Activated naive CD8-positive, alpha-beta T cell treated with anti-CD3 and anti-CD28 coated beads, Interleukin-2, amount 50 U/mL, for 24 hours (primary cell): ENCODE results near the gene MYO1D.
A peak's percentile ranks its signal among the peaks of the same experiment; 100 is the strongest.
"Not testable (repeated sequence)": the region's sequence is repeated elsewhere in the genome, so short reads cannot be mapped to it uniquely, and the experiment has no call there.

ENCODE experiments used
- ATAC-seq: fragments of 150-1000 bp; cut with Tn5 transposase; one replicate; pipeline ENCODE4 v1.10.0; 2021
- DNase-seq: peaks from one replicate; pipeline ENCODE4 v3.0.0; 2021
- H3K27ac Mint-ChIP-seq: one replicate; pipeline ENCODE4 v1.8.0; 2021; ENCODE audit warnings: mild to moderate bottlenecking, mixed read lengths
- H3K27me3 Mint-ChIP-seq: one replicate; pipeline ENCODE4 v1.8.0; 2021; ENCODE audit warnings: mixed read lengths
- H3K36me3 Mint-ChIP-seq: one replicate; pipeline ENCODE4 v1.8.0; 2021; ENCODE audit warnings: low read depth, mixed read lengths
- H3K4me1 Mint-ChIP-seq: one replicate; pipeline ENCODE4 v1.8.0; 2021; ENCODE audit warnings: mixed read lengths
- H3K4me3 Mint-ChIP-seq: one replicate; pipeline ENCODE4 v1.8.0; 2021; ENCODE audit warnings: mild to moderate bottlenecking, moderate library complexity, mixed read lengths
- H3K9me3 Mint-ChIP-seq: one replicate; pipeline ENCODE4 v1.8.0; 2021; ENCODE audit warnings: mixed read lengths

MYO1D gene

DNA sequence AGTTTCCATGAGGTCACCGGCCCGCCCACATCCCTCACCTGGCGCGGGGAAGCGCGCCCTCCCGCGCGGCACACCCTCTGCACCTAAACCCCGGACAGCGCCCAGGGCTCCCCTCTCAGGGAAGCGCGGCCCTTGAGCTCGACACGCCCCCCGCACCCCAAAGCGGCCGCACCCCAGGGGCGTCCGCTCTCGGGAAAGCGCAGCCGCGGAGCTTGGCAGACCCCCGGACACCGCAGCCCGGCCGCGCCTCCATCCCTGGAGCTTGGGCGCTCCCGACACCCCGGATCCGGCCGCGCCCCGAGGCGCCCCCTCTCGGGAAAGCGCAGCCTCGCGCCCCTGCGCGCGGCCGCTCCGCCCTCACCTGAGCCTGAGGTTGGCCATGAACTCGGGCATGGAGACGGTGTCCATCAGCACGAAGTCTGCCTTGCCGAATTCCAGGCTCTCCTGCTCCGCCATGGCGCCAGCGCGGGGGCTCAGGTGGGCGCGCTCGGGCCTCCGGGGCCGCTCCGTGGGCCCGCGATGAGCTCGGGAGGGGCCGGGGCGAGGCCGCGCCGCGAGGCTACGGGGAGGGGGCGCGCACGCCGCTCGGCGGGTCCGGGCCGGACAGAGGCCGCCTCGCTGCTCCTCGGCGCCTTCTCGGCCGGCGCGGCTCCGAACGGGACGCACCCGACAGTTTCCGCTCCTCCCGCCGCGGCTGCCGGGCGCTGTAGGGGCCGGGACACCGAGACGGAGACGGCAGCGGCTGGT is at the start of gene MYO1D:
Gene MYO1D (minus strand): TSS at position 708 of the 747 bp plus-strand sequence. CDS start 252 bp downstream, at position 456.
- H3K9me3 Mint-ChIP-seq = no peaks in the 10 kb centered on the region
- H3K4me3 Mint-ChIP-seq = peak within 1 kb of the TSS; percentile 79
- ATAC-seq (peak; percentile 61), DNase-seq (peak; percentile 77)
- H3K27me3 Mint-ChIP-seq = peaks cover 8% of the 10 kb centered on the region
- H3K4me1 Mint-ChIP-seq = peaks cover 15% of the 10 kb centered on the region
- no peaks in the 10 kb centered on the region for H3K36me3 Mint-ChIP-seq
- H3K27ac Mint-ChIP-seq = peak within 1 kb of the TSS; percentile 75

DNA sequence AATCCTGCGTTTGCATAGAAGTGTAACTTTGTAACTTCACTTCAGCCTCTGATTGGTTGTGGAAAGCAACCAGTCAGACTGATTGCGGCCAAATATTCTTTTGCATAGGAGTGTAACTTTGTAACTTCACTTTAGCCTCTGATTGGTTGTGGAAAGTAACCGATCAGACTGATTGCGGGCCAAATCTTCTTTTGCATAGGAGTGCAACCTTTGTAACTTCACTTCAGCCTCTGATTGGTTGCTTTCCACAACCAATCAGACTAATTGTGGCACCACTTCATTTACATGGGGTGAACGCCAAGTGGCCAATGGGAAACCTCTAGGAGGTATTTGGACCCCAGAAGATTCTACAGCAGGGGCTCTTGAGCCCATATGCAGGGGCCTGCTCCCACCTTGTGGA is 49.3 kb upstream of the MYO1D start:
- ATAC-seq = no peak
- H3K27ac Mint-ChIP-seq = no peak overlapping the region
- H3K9me3 Mint-ChIP-seq = no peaks in the 10 kb centered on the region
- peaks cover 28% of the 10 kb centered on the region for H3K27me3 Mint-ChIP-seq
- H3K4me3 Mint-ChIP-seq = no peak overlapping the region
- H3K36me3 Mint-ChIP-seq = no peaks in the 10 kb centered on the region
- no peak for DNase-seq
- H3K4me1 Mint-ChIP-seq = no peaks in the 10 kb centered on the region

DNA sequence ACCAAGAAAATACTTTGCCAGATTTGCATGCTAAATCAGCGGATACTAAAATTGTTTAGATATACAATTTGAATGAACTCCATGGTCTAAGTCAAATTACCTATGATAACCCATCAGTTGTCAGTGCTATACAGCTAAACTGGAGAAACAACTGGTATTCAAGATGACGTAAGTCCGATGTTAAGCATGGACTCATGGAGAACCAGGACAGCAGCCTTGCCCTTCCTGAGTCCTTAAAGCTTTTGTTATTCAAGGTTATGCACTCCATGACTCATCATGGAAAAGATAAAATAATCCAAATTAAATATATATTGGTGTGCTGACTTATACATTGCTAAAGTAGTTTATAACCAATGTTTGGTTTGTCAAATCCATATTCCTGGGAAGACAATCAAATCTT is 47.0 kb upstream of the MYO1D start:
- H3K4me3 Mint-ChIP-seq, ATAC-seq, H3K27ac Mint-ChIP-seq, H3K9me3 Mint-ChIP-seq, DNase-seq, H3K4me1 Mint-ChIP-seq, H3K36me3 Mint-ChIP-seq: not testable (repeated sequence)
- H3K27me3 Mint-ChIP-seq = peaks cover 15% of the 10 kb centered on the region

DNA sequence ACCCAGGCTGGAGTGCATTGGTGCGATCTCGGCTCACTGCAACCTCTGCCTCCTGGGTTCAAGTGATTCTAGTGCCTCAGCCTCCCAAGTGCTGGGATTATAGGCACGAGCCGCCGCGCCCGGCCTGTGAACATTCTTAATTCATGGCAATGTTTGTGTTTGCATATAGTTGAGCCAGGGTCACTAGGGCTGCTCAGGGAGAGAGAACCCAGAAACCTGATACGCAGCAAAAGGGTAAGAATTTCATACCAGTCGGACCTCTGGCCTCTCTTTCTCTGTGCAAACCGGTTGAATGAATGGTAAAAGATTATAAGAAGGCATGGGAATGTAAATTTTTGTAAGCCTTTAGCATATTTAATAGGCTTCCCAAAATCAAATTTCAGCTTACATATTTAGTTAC is 44.1 kb upstream of the MYO1D start:
- Mint-ChIP-seq H3K4me3 (no peak overlapping the region), H3K4me1 (peaks cover 3% of the 10 kb centered on the region)

DNA sequence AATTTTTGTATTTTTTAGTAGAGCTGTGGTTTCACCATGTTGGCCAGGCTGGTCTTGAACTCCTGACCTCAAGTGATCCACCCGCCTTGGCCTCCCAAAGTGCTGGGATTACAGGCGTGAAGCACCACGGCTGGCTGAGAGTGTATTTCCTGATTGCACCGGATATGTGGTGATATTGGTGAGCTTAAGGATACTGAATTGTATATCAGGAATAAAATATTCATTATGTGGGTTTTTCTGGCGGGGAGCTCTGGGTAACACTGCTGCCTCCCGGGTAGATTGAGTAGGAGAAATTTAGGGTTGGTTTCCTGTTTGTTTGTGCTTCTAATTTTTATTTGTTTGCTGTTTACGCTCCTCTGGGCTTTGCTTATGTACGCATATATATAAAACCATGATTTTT is 43.4 kb upstream of the MYO1D start:
- Mint-ChIP-seq H3K4me1 (peaks cover 3% of the 10 kb centered on the region), H3K9me3 (no peaks in the 10 kb centered on the region), H3K27me3 (no peaks in the 10 kb centered on the region), H3K36me3 (no peaks in the 10 kb centered on the region), H3K27ac (no peak overlapping the region), H3K4me3 (no peak overlapping the region)
- ATAC-seq = no peak
- DNase-seq = no peak

More for the DNA sequence above, 44.1 kb upstream of the MYO1D start:
- H3K27ac Mint-ChIP-seq = no peak overlapping the region
- no peak for DNase-seq
- ATAC-seq = no peak
- no peaks in the 10 kb centered on the region for H3K36me3 Mint-ChIP-seq
- H3K9me3 Mint-ChIP-seq = no peaks in the 10 kb centered on the region
- H3K27me3 Mint-ChIP-seq = peaks cover 5% of the 10 kb centered on the region

DNA sequence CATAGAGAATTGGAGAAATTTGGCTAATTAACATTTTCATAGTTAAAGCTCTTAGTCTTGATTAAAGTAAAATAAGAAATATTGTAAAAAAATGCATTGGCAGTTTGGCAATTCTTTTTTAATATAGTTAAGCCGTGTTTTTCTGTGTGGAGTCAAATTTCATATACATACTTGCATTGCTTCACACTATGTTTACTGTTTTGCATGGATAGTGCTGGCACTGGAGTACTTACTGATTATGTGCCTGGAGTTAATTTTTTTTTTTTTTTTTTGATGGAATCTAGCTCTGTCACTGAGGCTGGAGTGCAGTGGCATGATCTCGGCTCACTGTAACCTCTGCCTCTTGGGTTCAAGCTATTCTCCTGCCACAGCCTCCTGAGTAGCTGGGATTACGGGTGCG is 43.0 kb upstream of the MYO1D start:
- not testable (repeated sequence) for H3K4me3 Mint-ChIP-seq, H3K4me1 Mint-ChIP-seq, H3K27me3 Mint-ChIP-seq, H3K9me3 Mint-ChIP-seq, H3K36me3 Mint-ChIP-seq, DNase-seq, ATAC-seq, H3K27ac Mint-ChIP-seq

DNA sequence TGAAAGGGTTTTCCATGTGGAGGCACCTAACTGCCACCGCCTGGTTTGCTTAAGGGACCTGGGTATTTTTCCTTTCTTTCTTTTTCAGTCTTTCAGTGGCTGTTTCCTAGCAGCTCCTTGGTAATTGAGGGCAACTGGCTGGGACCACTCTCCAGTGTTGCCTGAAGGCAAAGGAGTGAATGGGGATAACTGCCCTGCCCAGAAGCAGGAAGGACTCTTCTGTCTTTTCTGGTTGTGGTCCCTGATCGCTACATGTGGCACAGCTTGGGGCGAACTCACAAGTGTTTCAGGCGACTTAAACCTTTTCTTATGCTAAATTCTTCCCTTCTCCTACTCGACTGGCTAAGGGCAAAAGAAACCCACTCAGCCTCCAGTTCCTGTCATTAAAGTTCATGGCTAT is 40.9 kb upstream of the MYO1D start:
- Mint-ChIP-seq H3K27ac (no peak overlapping the region), H3K9me3 (no peaks in the 10 kb centered on the region), H3K27me3 (peaks cover 3% of the 10 kb centered on the region), H3K4me3 (no peak overlapping the region), H3K4me1 (peaks cover 16% of the 10 kb centered on the region), H3K36me3 (no peaks in the 10 kb centered on the region)
- ATAC-seq (no peak), DNase-seq (no peak)

DNA sequence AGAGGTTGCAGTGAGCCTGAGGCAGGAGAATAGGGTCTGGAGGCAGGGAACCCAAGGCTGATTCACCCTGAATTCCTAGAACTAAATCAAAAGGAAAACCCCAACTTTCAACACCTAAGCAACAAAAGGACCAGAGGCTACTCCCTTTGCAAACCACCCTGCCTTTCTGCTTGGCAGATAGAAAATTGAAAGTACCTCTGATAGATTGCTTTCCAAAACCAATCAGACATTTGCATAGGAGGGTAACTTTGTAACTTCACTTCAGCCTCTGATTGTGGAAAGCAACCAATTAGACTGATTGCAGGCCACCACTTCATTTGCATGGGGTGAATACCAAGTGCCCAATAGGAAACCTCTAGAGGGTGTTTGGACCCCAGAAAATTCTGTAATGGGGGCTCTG is 40.2 kb upstream of the MYO1D start:
- Mint-ChIP-seq H3K4me1 (peaks cover 16% of the 10 kb centered on the region), H3K9me3 (no peaks in the 10 kb centered on the region), H3K4me3 (no peak overlapping the region), H3K27me3 (peaks cover 3% of the 10 kb centered on the region), H3K36me3 (no peaks in the 10 kb centered on the region), H3K27ac (no peak overlapping the region)
- no peak for ATAC-seq
- DNase-seq = no peak

DNA sequence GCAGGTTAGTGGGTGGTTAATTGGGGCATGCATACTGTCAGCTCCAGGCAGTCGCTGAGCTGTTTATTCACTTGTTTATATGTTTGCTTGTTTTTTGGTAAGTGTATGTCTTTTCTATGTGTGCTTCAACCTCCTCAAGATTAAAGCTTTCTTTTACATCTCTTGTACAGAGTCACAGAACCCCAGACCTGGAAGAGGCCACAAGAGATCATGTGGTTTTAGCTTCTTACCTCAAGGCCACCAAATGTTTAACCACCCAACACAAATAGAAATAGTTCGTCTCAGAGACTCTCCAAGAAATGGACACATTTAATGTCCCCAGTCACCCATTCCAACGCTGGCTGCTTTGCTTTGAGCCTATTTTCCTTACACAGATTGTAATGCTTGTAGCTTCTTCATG is 39.2 kb upstream of the MYO1D start:
- H3K27ac Mint-ChIP-seq = no peak overlapping the region
- H3K27me3 Mint-ChIP-seq = peaks cover 3% of the 10 kb centered on the region
- DNase-seq (no peak), ATAC-seq (no peak)
- no peak overlapping the region for H3K4me3 Mint-ChIP-seq
- no peaks in the 10 kb centered on the region for H3K9me3 Mint-ChIP-seq
- H3K36me3 Mint-ChIP-seq = no peaks in the 10 kb centered on the region
- peaks cover 16% of the 10 kb centered on the region for H3K4me1 Mint-ChIP-seq

DNA sequence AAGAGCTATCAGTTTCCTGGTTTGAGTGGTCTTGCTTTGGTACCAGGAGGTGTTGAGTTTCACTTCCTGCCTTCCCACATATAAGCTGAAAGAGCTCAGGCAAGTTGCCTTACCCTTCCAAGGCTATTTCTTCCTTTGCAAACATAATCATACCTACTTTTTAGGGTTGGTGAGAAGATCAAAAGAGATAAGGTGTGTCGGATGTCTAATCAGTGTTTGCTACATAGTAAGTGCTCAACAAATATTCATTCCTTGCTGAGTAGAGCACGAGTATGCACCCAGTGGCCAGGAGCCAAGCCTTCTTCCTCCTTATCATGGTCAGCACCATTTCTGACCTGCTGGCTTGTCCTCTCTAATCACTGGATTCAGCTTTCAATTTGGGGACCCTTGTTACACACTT is 38.3 kb upstream of the MYO1D start:
- no peak for DNase-seq
- Mint-ChIP-seq H3K9me3 (no peaks in the 10 kb centered on the region), H3K4me3 (no peak overlapping the region), H3K27ac (no peak overlapping the region), H3K36me3 (no peaks in the 10 kb centered on the region), H3K4me1 (peaks cover 16% of the 10 kb centered on the region), H3K27me3 (peaks cover 3% of the 10 kb centered on the region)
- no peak for ATAC-seq

DNA sequence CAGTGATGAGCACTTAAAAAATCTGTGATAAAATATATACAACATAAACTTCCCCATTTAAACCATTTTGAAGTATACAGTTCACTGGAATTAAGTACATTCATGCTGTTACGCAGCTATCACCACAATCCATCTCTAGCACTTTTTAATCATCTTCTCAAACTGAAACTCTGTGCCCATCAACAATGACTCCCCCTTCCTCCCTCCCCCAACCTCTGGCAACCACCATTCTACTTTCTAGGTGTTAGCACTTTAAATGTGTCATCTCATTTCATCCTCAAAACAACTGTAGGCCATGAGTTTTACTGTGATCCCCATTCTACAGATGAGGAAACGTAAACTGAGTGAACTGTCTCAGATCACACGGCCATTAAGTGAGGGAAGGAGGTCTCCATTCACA is 37.3 kb upstream of the MYO1D start:
- H3K4me3 Mint-ChIP-seq = no peak overlapping the region
- no peak overlapping the region for H3K27ac Mint-ChIP-seq

DNA sequence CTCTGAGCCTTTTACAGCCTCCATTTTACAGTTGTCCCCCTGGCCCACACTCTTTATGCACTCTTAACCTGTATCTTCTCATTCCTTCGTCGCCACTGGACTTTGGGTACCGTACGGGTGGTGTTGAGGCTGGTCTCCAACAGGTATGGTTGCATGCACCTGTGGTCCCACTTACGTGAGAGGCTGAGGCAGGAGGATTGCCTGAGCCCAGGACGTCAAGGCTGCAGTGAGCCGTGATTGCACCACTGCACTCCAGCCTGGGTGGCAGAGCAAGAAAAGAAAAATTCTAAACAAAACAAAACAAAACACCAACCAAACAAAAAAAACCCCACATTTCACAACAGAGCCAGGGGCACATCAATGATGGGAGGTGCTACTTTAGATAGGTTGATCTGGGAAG is 36.7 kb upstream of the MYO1D start:
- Mint-ChIP-seq H3K4me3 (no peak overlapping the region), H3K27ac (no peak overlapping the region), H3K9me3 (no peaks in the 10 kb centered on the region), H3K36me3 (no peaks in the 10 kb centered on the region), H3K27me3 (peaks cover 7% of the 10 kb centered on the region), H3K4me1 (peaks cover 16% of the 10 kb centered on the region)
- DNase-seq = no peak
- ATAC-seq = no peak

More for the DNA sequence above, 37.3 kb upstream of the MYO1D start:
- Mint-ChIP-seq H3K36me3 (no peaks in the 10 kb centered on the region), H3K4me1 (peaks cover 16% of the 10 kb centered on the region), H3K9me3 (no peaks in the 10 kb centered on the region), H3K27me3 (peaks cover 5% of the 10 kb centered on the region)
- peak; percentile 20 for DNase-seq
- peak; percentile 55 for ATAC-seq

DNA sequence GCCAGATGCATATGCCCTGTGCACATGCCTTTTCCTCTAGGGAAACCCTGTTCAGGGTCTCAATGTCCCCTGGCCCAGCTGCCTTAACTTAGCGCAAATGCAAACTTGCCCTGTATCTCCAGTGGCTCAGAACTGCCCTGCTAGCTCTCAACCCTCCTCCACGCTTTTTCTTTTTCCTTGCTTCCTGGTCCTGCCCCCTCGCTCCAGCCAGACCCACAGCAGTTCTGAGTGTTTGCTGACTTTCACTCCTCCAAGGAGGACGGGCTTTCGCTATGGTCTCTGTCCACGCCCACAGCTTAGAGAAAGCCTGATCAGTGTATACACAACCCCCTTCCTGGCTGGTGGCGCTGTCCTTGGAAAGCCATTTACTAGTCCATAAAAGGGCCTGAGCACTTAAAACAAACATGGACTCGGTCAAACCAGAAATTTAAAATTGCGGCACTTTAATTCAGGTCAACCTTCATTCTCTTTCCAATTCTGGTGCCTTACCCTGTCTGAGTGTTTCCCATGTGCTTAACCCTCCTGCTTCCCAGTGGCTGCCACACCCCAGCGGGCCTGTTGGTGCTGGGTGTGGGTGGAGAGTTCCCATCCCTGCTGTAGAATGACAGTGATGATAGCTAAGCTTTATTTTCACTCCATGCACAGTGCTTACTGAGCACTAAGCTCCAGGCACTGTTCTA is 35.4 kb upstream of the MYO1D start:
- no peak overlapping the region for H3K27ac Mint-ChIP-seq
- no peak overlapping the region for H3K4me3 Mint-ChIP-seq
- H3K9me3 Mint-ChIP-seq = no peaks in the 10 kb centered on the region
- peaks cover 9% of the 10 kb centered on the region for H3K27me3 Mint-ChIP-seq
- peaks cover 13% of the 10 kb centered on the region for H3K4me1 Mint-ChIP-seq
- ATAC-seq = no peak
- no peaks in the 10 kb centered on the region for H3K36me3 Mint-ChIP-seq
- no peak for DNase-seq

DNA sequence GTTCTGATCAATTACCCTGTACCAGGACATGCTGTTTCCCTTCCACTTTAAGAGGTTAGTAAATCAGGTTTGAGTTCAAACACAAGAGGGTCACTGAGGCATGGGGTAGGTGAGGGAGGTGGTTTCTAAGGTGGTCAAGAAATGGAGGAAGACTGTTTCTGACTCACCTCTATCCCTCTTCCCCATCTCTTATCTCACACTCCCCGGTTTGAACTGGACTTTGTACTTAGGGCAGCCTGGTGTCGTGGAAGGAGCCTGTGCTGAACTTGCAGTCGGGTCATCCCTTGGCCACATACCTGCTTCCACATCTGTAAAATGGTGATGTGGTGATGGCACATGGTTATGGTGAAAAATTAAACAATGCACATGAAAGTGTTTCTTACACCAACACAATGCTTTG is 33.8 kb upstream of the MYO1D start:
- Mint-ChIP-seq H3K4me3 (no peak overlapping the region), H3K27ac (no peak overlapping the region), H3K27me3 (peaks cover 9% of the 10 kb centered on the region), H3K4me1 (peaks cover 12% of the 10 kb centered on the region), H3K36me3 (no peaks in the 10 kb centered on the region), H3K9me3 (no peaks in the 10 kb centered on the region)
- no peak for ATAC-seq
- no peak for DNase-seq

DNA sequence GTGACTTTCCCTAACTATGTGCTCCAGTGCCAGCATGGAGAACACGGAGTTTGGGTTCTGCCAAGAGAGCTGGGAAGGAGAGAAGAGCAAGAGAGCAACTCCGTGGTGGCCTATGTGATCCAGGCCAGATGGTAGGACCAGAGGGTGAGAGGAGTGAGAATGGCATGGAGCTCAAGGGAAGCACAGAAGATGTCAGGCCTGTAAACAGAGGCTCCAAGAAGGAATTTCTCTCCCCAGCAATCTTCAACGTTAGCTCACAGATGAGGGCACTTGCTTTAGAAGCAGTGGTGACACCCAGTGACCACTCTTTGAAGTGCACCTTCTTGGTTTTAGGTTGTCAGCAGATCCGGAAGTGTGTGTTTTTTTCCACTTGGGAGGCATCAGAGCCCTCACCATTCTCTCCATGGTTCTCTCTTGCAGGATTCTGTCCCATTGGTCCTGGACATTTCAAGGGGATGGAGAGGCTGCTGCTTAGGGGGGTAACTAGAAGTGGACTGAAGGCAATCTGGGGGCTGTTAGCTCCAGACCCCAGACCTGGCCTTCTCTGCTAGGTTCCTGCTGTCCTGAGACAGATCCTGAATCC is 33.0 kb upstream of the MYO1D start:
- peaks cover 12% of the 10 kb centered on the region for H3K4me1 Mint-ChIP-seq
- ATAC-seq (peak; percentile 73), DNase-seq (peak; percentile 67)
- no peaks in the 10 kb centered on the region for H3K9me3 Mint-ChIP-seq
- no peaks in the 10 kb centered on the region for H3K36me3 Mint-ChIP-seq
- H3K27me3 Mint-ChIP-seq = peaks cover 16% of the 10 kb centered on the region
- no peak overlapping the region for H3K4me3 Mint-ChIP-seq
- H3K27ac Mint-ChIP-seq = no peak overlapping the region
